Suppressor macrophage (primary cell): ENCODE results near the gene CEP350.
"Not testable (repeated sequence)": the region's sequence is repeated elsewhere in the genome, so short reads cannot be mapped to it uniquely, and the experiment has no call there.

Experiments used
- DNase-seq, 4 experiments: peaks; one replicate each; pipeline ENCODE4 v3.0.0-alpha.2; 2020 to 2022

The CEP350 gene

GRCh38 chr1:179951383-179952144, 3.0 kb upstream of the CEP350 start:
- peak in 3 of 4 experiments; percentile 8 to 40 (median 21) for DNase-seq

GRCh38 chr1:179952186-179952585, 2.4 kb upstream of the CEP350 start:
- peak; percentile 18 to 76 (median 64) for DNase-seq

GRCh38 chr1:179953974-179954492, 577 bp upstream of the CEP350 start:
- DNase-seq: peak; percentile 53 to 73 (median 66)

- peak in 3 of 4 experiments; percentile 30 to 63 (median 63) for DNase-seq
These were observed 674 bp downstream of the CEP350 start for GRCh38 chr1:179955287-179955680.

- DNase-seq: peak in 2 of 4 experiments; percentile 19 to 24
These were observed 1.1 kb downstream of the CEP350 start for GRCh38 chr1:179955731-179956130.

GRCh38 chr1:179958359-179958758, 3.7 kb downstream of the CEP350 start:
- DNase-seq: no peak

GRCh38 chr1:179962168-179962567, 7.6 kb downstream of the CEP350 start:
- not testable (repeated sequence) for DNase-seq

DNA sequence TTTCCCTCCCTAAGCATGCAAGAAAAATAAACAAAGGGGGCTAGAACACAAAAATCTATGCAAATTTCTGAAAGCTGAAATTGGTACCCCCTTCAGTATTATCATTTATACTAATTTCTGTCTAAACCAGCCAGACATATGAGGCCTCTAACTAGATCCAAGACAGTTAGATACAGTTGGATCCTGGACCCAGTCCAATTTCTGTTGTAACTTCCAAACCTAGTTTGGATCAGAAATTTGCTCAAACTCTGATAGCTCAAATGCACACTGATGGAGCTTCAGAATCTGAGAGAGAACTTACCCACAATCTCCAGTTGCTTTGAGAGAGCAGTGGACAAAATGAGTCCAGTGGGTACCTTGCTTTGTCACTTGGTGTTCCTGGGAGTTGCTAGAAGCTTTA, 11.9 kb downstream of the CEP350 start:
- no peak for DNase-seq

DNA sequence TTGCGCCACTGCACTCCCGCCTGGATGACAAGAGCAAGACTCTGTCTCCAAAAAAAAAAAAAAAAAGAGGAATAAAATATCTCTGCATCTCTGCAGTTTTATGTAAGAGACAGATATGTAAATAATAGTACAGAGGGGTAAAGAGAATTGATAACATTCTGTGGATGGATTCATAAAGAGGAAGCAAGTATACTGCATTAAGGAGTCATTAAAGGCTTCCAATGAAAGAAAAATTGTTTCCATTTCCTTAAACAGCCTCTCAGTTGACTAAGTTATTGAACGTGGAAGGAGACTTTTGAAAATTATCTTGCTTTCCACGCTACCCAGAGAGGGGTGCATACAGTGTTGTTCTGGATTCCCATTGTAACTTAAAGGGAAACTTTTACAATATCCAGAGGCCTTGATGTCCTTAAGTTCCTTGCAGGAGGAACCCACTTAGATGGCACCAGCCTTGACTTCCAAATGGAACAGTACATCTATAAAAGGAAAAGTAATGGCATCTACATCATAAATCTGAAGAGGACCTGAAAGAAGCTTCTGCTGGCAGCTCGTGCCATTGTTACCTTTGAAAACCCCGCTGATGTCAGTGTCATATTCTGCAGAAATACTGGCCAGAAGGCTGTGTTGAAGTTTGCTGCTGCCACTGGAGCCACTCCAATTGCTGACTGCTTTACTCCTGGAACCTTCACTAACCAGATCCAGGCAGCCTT, 13.8 kb downstream of the CEP350 start:
- no peak for DNase-seq

GRCh38 chr1:179968994-179969919, 14.6 kb downstream of the CEP350 start:
- DNase-seq: peak in 2 of 4 experiments; percentile 7 to 18

- DNase-seq: peak in 1 of 4 experiments; percentile 12
These were observed 15.4 kb downstream of the CEP350 start for GRCh38 chr1:179969962-179970361.

- no peak for DNase-seq
These were observed 17.2 kb downstream of the CEP350 start for GRCh38 chr1:179971563-179972496.

DNA sequence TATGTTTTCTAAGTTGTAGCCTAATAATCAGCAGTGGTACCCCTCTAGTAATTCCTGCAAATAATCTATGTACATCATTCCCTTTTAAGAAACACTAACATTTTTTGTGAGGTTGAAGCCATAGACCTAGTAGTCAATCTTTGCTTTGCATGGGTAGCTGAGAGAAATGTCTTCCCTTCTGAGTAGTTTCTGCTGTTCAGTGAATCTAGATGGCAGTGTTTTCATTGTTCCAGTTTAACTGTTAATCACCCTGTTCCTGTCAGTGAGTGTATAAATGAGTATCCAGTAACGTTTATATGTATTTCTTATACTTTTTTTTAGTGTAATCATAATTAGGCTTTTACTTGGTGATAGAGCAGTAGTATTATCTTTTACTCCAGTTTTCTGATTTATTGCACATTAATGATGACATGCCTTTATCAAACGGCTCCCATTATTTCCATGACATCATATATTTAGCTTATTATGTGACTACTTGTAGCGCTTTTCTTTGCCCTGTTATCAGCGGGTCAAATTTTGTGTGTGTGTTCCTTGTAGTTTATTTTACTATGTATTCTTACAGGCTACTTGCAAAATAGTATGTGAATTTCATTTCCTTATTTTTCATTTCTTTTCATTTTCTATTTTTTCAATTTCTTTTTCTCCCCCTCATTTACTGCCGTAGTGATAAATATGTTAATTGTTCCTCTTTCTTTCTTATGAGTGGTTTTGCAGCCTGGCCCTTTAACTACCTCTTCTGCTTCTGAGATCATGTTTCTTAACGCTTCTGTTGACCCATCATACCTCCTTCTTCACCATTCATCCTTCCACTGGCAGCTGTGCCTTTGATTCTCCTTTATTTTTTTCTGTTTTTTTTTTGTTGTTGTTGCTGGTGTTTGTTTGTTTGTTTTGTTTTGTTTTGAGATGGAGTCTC, 18.8 kb downstream of the CEP350 start:
- peak in 3 of 4 experiments; percentile 11 to 44 (median 43) for DNase-seq

- no peak for DNase-seq
These were observed 22.5 kb downstream of the CEP350 start for GRCh38 chr1:179976970-179977651.

DNA sequence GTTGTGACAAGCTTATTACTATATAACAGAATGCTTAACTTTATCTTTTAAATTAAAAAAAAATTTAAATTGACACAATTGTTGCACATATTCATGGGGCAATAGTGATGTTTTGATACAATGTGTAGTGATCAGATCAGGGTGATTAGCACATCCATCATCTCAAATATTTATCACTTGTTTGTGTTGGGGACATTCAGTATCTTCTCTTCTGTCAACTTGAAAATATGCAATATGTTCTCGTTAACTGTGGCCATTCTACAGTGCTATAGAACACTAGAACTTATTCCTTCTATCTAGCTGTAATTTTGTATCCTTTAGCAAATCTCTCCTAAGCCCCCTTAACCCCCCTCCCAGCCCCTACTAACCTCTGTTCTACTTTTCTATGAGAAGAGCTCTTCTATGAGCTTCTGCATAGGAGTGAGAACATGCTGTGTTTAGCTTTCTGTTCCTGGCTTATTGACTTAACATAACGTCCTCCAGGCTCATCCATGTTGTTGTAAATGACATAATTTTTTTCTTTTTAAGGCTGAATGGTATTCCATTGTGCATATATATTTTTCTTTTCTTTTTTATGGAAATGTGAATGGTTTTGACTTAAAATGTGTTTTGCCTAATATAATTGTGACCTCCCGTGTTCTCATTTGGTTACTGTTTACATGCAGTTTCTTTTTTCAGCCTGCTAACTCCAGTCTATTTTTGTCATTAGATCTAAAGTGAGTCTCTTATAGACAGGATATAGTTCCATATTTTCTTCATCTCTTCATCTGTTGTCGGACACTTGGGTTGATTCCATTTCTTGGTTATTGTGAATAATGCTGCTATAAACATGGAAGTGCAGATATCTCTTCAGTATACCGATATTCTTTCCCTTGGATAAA, 23.8 kb downstream of the CEP350 start:
- DNase-seq: no peak

DNA sequence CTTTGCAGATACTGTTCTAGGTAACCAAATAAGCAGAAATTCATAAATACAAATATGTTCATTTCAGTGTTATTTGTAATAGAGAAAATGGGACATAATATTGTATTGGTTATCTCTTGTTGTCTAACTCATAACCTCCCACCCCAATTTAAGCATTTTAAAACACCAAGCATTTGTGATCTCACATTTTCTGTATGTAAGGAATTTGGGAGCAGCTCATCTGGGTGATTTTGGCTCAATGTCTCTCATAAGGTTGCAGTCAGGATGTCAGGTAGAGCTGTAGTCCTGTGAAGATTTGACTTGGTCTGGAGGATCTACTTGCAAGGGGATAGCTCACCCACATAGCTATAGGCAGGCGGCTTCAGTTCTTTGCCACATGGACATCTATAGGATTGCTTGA, 29.5 kb downstream of the CEP350 start:
- no peak for DNase-seq

DNA sequence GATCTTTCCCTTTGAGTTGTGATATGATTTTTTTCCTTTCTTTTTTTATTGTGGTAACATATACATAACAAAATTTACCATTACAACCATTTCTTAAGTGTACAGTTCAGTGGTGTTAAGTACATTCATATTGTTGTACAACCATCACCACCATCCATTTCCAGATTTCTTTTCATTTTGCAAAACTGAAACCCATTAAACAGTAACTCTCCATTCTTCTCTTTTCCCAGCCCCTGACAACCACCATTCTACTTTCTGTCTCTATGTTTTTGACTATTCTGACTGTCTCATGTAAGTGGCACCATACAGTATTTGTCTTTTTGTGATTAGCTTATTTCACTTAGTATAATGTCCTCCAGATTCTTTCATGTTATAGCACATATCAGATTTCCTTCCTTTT, 30.3 kb downstream of the CEP350 start:
- DNase-seq: no peak

GRCh38 chr1:179990847-179991246, 36.2 kb downstream of the CEP350 start:
- DNase-seq: no peak

DNA sequence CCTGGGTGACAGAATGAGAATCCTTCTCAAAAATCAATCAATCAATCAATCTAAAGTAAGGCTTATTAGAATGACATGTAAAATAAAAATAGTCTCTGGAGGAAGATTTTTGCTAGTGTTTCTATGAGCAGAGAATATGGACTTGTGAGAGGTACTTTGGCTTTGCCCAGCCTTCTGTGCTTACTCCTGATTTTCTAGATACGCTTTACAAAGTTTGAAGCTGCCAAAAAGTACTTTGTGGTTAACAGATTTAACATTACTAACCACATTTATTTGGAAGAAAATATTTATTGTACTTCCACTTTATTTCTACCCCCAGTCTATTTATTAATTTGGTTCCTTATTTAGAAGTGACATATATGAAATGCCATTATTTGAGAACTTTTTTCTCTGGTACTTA, 41.0 kb downstream of the CEP350 start:
- DNase-seq: no peak
